Raji (cell line): ENCODE measurements around the gene BMP6.

ENCODE experiments used
- POLR2A ChIP-seq: IDR thresholded peaks from 2 replicates; pipeline ENCODE4 v1.6.1; 2011; ENCODE audit warnings: low read depth, low read length, control low read depth; ENCODE audit not compliant: insufficient read depth

The BMP6 gene

DNA sequence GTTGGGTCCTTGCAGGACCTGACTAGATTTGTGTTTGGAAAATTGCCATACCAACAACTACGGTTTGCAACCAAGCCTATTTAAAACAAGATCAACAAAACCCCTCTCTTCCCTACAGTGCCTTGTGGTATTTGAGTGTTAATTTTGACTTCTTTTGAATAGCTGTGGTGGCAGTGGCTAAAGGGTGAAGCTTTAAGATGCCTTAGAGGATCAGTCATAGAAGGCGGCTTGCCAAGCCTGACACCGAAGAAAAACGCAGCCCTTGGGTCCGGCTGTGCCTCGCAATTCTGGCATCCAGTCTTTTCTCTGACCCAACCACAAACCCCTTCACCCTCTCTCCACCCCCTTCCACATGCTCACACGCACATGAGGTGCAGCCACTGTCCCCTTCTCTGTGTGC lies 32.6 kb downstream of the BMP6 start:
- TF ChIP-seq POLR2A, result no peak

DNA sequence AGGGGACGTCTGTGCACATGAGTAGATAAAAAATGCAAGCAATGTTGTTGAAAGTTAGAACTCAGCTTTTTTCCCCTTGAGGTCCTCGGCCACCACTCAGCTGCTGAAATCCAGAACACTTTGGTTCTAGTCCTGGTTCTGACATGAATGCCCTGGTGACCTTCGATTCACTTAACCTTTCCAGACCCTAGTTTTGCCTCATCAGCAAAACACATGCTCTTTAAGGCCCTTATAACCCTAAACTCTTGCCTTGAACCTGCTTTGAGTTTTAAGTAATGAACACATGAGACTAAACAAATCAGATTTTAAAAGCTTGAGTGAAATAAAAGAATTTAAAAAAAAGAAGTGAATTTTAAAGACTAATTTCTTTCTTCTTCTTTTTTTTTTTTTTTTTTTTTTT lies 33.4 kb downstream of the BMP6 start:
- no peak for TF ChIP-seq POLR2A

DNA sequence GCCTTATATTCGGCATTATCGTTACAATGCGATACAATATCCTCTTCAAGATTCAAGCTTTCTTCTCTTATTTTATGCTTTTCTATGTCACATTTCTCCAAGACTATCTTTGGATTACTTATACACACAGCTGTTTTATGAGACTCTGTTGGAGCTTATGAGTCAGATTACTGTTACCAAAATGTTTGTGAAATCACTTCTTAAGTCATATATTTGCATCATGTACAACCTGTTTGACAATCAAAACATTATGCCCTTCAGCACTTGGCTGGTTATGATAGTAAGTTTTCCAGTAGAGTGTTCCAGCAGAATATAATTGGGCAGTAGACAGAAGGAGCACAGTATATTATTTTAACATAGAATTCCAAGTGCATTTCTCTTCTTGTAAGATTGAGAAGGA lies 35.2 kb downstream of the BMP6 start:
- no peak for TF ChIP-seq POLR2A

DNA sequence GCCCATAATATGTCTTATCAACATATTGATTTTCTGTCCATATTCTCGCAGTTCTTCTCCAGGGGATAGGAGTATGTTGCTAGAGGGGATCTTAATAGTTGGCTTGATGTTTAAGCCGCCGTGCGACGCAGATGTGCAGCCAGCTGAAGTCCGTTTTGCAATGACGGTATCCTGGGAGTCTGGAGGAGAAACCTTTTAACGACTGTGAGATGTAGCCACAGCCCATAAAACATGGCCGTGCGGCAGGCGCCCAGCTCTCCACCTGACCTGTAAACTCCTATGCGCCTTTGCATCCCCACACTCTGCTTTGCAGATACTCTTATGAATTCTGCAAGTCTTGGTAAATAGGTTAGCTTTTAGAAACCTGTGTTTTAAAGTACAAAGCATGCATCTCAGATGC lies 36.9 kb downstream of the BMP6 start:
- no peak for TF ChIP-seq POLR2A

DNA sequence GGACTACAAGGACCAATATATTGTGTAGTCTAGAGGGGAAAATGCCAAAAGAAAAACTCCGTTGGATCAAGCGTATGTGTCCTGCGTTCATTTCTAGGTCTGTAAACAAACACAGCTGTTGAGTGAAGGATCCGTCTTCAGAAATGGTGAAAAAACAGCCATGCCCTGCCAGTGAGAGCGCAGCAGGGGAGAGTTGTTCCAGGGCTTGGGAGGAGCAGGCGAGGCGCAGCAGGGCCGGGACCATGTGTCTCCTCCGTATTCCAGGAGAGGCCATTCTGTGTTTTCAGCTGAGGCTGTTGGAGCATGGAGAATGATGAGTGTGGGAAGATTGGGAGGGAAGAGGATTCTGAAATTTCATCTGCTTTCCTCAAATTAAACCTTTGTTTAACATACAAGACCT lies 38.0 kb downstream of the BMP6 start:
- TF ChIP-seq POLR2A, result no peak

DNA sequence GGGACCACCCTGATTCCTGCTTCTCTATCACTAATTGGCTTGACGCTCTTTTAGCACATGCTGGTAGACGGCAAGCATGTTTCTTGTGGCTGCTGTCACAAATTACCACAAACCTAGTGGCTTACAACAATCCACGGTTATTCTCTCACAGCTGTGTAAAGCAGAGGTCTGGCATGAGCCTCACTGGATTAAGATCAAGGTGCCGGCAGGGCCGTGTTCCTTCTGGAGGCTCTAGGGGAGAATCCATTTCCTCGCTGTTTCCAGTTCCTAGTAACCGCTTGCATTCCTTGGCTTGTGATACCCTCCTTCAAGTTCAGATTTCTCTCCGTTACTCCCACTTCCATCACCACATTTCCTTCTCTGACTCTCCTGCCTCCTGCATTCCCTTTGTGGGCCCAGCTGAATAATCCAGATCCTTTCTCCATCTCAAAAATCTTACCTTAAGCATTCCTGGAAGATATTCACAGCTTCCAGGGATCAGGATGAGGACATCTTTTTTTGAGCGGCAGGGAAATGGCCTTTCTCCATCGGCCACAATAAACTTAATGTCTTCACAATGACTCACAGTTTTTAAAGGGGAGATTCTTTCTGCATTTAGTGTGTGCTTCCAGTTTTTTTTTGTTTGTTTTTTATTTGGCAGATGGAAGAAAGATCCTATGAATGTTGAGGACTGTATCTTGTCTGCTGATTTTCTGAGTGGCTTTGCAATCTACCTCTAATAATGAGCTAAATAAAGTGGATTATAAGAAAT lies 39.9 kb downstream of the BMP6 start:
- no peak for TF ChIP-seq POLR2A

DNA sequence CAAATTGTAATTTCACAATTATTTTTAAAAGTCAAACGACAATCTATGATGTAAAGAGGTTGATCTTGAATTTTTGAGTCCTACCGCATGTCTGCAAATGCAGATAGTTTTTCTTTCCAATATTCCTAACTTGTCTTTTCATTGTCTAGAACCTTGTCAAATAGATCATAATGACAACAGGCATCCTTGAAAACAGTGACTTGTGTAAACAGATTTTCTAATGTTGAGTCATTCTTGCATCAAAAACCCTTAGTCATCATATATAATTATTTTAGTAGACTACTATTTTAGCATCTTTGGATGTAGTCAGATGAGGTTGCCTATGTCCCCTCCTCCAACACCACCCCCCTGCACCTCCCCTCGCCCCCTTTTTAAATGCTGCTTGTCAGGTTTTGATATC lies 43.8 kb downstream of the BMP6 start:
- TF ChIP-seq POLR2A, result no peak

DNA sequence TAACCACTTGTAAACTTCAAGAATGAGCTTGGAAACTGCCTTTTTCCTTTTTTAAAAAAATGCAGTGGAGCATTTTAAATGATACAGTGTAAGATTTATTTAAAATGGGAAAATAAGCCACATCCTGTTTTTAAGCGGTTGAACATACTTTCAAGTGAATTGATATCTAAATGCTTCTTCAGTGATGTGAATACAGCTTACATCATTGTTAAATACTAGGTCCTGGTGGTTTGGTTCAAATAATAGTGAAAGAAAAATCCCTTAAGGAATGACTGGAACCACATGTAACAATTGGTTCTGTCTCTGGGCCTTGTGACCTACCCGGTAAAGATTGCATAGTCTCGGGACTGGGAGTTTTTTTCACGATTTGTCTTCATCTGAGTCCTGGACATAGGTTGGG lies 44.2 kb downstream of the BMP6 start:
- no peak for TF ChIP-seq POLR2A

DNA sequence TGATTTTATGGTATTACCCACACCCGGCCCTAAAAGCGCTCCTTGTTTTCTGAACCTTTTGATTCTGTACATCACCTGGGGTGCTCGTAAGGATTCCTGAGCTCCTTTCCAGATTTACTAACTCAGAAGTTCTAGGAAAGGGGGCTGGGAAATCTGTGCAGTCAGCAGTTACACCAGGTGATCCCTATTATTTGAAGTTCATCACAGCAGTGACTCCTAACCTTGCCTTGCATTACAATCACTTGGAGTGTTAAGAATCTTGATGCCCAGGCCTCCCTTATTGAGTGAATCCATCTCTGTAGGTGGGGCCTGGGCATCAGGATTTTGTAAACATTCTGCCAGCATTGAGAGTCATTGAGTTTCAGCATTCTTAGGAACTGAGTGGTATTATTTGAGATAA lies 44.7 kb downstream of the BMP6 start:
- TF ChIP-seq POLR2A, result no peak

DNA sequence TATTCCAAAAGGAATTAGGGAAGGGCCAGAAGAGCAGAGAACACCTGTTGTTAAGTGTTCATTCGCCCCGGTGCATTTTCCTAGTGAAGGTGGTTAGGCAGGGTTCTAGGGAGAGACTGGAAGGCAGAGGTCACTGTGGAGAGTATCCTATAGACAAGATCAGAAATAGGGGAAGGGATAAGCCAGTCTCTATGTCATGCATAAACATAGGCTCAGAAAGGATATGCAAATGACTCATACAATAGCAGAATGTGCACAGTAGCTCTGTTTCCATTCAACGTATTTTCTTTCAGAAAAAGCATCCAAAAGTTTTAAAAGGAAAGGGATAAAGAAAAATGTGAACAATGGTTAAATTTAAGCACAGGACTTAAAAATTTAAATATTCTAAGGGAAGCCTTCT lies 47.4 kb downstream of the BMP6 start:
- TF ChIP-seq POLR2A, result no peak

DNA sequence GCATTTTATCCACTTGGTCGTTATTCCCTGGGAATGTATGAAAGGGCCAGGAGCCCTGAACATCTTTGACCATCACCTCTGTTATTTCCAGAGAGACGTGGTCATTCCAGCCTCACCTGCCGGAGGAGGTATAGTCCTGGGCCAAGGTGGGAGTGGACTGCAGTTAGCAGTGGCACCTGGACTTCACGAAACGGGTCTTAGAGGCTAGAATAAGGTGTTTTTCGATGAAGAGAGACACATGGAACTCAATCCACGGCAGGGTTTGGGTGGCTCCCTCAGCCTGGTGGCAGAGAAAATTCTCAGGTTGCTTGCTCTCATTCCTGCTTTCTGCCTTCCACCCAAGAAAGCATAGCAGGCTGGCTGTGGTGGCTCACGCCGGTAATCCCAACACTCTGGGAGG lies 48.0 kb downstream of the BMP6 start:
- TF ChIP-seq POLR2A, result no peak

DNA sequence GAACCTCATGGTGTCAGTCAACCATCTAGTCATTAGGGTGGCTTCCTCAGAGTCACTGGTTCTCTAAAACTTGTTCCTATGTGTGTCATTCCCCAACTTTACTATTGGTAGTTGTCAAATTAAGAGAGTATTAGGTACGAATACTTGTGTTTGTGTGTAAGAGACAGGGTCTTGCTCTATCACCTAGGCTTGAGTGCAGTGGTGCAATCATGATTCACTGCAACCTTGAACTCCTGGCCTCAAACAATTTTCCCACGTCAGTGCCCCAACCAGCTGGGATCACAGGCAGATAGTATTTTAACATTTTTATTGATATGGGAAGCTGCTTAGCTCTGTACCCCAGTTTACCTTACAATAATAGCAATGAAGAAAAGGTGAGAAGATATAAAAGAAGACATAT lies 50.6 kb downstream of the BMP6 start:
- TF ChIP-seq POLR2A, result no peak

DNA sequence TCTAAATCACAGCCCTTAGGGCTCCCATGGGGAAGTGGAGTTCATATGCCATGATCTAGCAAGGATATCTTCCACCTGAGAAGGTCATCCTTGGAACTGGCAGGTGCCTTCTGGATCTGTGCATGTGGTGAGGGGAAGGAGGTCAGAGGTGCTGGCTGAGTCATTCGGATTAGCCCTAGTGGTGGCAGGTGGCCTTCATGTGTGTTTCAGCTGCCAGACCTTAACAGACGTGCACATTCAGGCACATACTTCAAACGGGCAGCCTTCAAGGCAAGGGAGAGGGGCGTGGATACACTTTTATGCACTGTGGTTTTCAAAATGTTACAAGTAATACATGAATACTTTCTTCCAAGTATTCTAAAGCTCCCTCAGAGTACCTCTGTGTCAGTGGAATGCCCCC lies 51.2 kb downstream of the BMP6 start:
- no peak for TF ChIP-seq POLR2A

DNA sequence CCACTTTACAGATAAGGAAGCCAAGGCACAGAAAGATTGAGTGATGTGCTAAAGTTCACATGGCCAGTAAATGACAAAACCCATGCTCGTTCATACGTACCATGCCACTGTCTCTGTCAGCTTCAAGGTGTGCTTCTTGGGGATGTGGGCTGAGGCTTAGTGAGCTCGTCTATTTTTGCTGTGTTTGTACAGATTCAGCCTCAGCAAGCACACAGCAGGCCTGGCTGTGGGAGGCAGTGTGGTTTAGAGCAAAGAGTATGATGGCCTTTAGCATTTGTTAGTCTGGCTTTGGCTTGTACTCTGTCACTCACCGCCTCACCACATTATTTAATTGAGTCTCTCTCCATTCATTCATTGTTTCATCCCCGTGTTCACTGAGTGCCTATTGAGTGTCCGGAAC lies 55.3 kb downstream of the BMP6 start:
- TF ChIP-seq POLR2A, result no peak

DNA sequence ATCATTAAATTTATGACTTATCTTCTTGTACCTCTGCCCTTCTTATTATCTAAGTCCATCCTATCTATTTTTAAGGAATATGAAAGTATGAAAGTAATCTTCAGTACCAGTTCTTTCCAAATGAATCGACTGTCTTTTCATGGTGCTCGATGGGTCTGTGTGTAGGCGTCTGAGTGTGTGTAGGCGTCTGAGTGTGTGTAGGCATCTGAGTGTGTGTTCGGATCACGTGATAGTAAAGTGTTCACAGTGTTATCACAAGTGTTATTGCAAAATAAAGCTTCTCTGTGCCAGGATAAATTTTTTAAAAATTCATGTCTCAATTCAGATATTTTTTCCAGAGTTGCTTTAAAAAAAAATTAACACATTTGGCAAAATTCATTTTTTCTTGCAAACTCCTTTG lies 58.3 kb downstream of the BMP6 start:
- no peak for TF ChIP-seq POLR2A

DNA sequence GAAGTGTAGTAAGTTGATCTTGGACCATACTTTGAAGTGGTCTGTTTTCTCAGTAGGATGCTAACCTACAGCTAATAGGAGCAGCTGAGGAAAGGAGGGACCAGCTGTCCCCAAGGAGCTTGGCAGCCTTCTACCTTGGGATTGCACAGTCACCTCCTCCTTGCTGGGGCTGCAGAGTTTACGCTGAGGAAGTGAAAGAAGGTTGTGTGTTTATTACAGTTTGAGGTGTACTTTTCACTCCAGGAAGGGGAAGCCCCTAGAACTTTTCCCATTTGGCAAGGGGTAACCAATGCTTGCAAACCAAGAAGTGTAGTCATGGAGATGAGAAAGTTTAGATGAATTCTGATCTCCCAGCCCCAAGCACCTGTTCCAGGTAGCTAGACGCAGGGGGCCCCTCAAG lies 58.8 kb downstream of the BMP6 start:
- TF ChIP-seq POLR2A, result no peak
